HCT116 (cell line): ENCODE results near the gene ZNF322.

ENCODE experiments used
- ELF1 ChIP-seq: IDR thresholded peaks from 2 replicates; pipeline ENCODE4 v1.6.1; 2012; ENCODE audit warnings: low read depth, borderline replicate concordance
- POLR2A ChIP-seq: IDR thresholded peaks from 2 replicates; pipeline ENCODE4 v1.7.0; 2011; ENCODE audit warnings: borderline replicate concordance; ENCODE audit not compliant: insufficient read depth, insufficient read length; ENCODE audit errors: extremely low read depth
- POLR2AphosphoS5 ChIP-seq: IDR thresholded peaks from 2 replicates; pipeline ENCODE4 v1.6.1; 2011; ENCODE audit warnings: mild to moderate bottlenecking, low read depth, low read length, moderate library complexity
- SIN3A ChIP-seq: IDR thresholded peaks from 2 replicates; pipeline ENCODE4 v1.6.1; 2012; ENCODE audit warnings: low read depth
- SP1 ChIP-seq: IDR thresholded peaks from 2 replicates; pipeline ENCODE4 v1.6.1; 2012; ENCODE audit warnings: low read depth
- TF ChIP-seq, protein P1 (sequence below): IDR thresholded peaks from 2 replicates; pipeline ENCODE4 v1.6.1; 2012; ENCODE audit warnings: low read depth
- TF ChIP-seq, protein P2 (sequence below): IDR thresholded peaks from 2 replicates; pipeline ENCODE4 v1.6.1; 2012
- TF ChIP-seq, protein P3 (sequence below), 3 experiments: fragments of 200-600 bp in 1 of 3; sonication (generic) in 1 of 3; IDR thresholded peaks in 2 of 3; conservative IDR thresholded peaks in 1 of 3; 2 replicates each; pipeline ENCODE4 v1.5.1; 2012 to 2017; ENCODE audit warnings: low read depth in 2 of 3, low read length in 2 of 3, antibody characterized with exemption in 1 of 3, borderline replicate concordance in 1 of 3, control low read depth in 1 of 3, mild to moderate bottlenecking in 1 of 3, mixed read lengths in 1 of 3, mixed run types in 1 of 3, moderate library complexity in 1 of 3; ENCODE audit not compliant: insufficient read depth in 1 of 3

DNA sequence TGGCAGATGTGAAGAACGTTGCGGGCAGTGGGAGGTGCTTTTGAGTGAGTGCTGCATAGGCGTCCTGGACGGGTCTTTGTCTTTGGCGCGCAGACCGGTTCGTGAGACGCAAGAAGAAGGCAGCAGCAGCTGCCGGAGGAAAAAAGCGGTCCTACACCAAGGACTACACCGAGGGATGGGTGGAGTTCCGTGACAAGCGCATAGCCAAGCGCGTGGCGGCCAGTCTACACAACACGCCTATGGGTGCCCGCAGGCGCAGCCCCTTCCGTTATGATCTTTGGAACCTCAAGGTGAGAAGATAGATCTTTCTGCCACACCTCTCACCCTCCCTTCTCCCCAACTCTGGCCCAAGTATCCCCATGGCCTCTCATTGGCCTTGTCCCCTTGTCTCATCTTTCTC is 61.7 kb downstream of the ZNF322 start:
- TF ChIP-seq SIN3A (no peak), POLR2AphosphoS5 (no peak), ELF1 (no peak), SP1 (no peak), POLR2A (no peak)
- TF ChIP-seq, protein P1, sequence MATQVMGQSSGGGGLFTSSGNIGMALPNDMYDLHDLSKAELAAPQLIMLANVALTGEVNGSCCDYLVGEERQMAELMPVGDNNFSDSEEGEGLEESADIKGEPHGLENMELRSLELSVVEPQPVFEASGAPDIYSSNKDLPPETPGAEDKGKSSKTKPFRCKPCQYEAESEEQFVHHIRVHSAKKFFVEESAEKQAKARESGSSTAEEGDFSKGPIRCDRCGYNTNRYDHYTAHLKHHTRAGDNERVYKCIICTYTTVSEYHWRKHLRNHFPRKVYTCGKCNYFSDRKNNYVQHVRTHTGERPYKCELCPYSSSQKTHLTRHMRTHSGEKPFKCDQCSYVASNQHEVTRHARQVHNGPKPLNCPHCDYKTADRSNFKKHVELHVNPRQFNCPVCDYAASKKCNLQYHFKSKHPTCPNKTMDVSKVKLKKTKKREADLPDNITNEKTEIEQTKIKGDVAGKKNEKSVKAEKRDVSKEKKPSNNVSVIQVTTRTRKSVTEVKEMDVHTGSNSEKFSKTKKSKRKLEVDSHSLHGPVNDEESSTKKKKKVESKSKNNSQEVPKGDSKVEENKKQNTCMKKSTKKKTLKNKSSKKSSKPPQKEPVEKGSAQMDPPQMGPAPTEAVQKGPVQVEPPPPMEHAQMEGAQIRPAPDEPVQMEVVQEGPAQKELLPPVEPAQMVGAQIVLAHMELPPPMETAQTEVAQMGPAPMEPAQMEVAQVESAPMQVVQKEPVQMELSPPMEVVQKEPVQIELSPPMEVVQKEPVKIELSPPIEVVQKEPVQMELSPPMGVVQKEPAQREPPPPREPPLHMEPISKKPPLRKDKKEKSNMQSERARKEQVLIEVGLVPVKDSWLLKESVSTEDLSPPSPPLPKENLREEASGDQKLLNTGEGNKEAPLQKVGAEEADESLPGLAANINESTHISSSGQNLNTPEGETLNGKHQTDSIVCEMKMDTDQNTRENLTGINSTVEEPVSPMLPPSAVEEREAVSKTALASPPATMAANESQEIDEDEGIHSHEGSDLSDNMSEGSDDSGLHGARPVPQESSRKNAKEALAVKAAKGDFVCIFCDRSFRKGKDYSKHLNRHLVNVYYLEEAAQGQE, result no peak
- TF ChIP-seq, protein P2, sequence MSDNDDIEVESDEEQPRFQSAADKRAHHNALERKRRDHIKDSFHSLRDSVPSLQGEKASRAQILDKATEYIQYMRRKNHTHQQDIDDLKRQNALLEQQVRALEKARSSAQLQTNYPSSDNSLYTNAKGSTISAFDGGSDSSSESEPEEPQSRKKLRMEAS, result no peak
- TF ChIP-seq, protein P3, sequence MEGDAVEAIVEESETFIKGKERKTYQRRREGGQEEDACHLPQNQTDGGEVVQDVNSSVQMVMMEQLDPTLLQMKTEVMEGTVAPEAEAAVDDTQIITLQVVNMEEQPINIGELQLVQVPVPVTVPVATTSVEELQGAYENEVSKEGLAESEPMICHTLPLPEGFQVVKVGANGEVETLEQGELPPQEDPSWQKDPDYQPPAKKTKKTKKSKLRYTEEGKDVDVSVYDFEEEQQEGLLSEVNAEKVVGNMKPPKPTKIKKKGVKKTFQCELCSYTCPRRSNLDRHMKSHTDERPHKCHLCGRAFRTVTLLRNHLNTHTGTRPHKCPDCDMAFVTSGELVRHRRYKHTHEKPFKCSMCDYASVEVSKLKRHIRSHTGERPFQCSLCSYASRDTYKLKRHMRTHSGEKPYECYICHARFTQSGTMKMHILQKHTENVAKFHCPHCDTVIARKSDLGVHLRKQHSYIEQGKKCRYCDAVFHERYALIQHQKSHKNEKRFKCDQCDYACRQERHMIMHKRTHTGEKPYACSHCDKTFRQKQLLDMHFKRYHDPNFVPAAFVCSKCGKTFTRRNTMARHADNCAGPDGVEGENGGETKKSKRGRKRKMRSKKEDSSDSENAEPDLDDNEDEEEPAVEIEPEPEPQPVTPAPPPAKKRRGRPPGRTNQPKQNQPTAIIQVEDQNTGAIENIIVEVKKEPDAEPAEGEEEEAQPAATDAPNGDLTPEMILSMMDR (IDR thresholded peaks at IDR 0.05 in 2 of 3, conservative IDR thresholded peaks at IDR 0.05 in 1 of 3; ENCODE audit: borderline replicate concordance in 1 of 3, insufficient read depth in 1 of 3, low read depth in 2 of 3, low read length in 2 of 3), result no peak
